Ovary (tissue), 9 donors: Measurements from ENCODE around the gene CBR4. TPM values are rescaled to one million over a fixed set of nuclear protein-coding genes. Genes with fewer than 3 reads are reported as not detected.
A peak's percentile ranks its signal among the peaks of the same experiment; 100 is the strongest.

Experiments used
- DNase-seq, 5 donors: peaks; one replicate each; pipeline ENCODE4 v3.0.0-alpha.2; 2019 to 2020
- H3K27ac ChIP-seq, 2 donors: fragments of 200-600 bp; one replicate each; pipeline versions ENCODE4 v1.5.1 to v1.8.0; 2019 to 2022
- H3K27me3 ChIP-seq: fragments of 200-600 bp; one replicate; pipeline ENCODE4 v1.8.0; 2022
- H3K36me3 ChIP-seq: fragments of 200-600 bp; sonication (generic); one replicate; pipeline ENCODE4 v1.5.1; 2019
- H3K4me1 ChIP-seq: one replicate; pipeline ENCODE4 v1.8.1; 2013; ENCODE audit warnings: mild to moderate bottlenecking, moderate library complexity; ENCODE audit not compliant: insufficient read depth
- H3K4me3 ChIP-seq: fragments of 200-600 bp; sonication (generic); one replicate; pipeline ENCODE4 v1.5.1; 2017
- H3K9me3 ChIP-seq, 2 donors: fragments of 200-600 bp in 1 of 2; sonication (generic) in 1 of 2; one replicate each; pipeline versions ENCODE4 v1.5.1 to v1.8.1; 2013 to 2019; ENCODE audit warnings: mild to moderate bottlenecking in 1 of 2, moderate library complexity in 1 of 2
- CTCF ChIP-seq, 3 donors: fragments of 450-650 bp in 2 of 3; fragments of 200-600 bp in 1 of 3; IDR thresholded peaks; one replicate each; pipeline versions ENCODE4 v1.5.1 to v1.8.0; 2016 to 2022; ENCODE audit warnings: antibody characterized with exemption in 3 of 3, mild to moderate bottlenecking in 1 of 3
- EP300 ChIP-seq: sonication (generic); formaldehyde crosslinking; IDR thresholded peaks from one replicate; pipeline ENCODE4 v1.6.1; 2017; ENCODE audit warnings: antibody characterized with exemption
- POLR2A ChIP-seq: fragments of 450-650 bp; IDR thresholded peaks from one replicate; pipeline ENCODE4 v1.6.1; 2017; ENCODE audit warnings: antibody characterized with exemption, mild to moderate bottlenecking, moderate library complexity
- WGBS, 3 donors: extraction: QIAGEN DNeasy Blood & Tissue Kit in 1 of 3; methylation state at CpG; one replicate each; pipeline versions ENCODE4 v1.1.5 to v1.1.7; 2013 to 2017; 5-methylcytosine and 5-hydroxymethylcytosine counted together
- intact Hi-C, 4 donors: fragments of 100-400 bp; cut with DNase I; formaldehyde crosslinking; loops; one replicate each; pipeline versions ENCODE4 v1.11.0 to v1.15.1; 2022 to 2023
- polyA plus RNA-seq, 2 donors: library from polyadenylated mRNA; stranded (reverse); fragments of 200-250 nt in 1 of 2; fragments of 350-450 nt in 1 of 2; fragmentation: Illumina TruSeq in 1 of 2; extraction: RNeasy Lipid Tissue Mini Kit (QIAGEN cat#74804) in 1 of 2; gene quantifications; one replicate each; pipeline ENCODE4 v1.2.3, GENCODE V29; 2013 to 2014
- total RNA-seq, 7 donors: library from RNA; depleted of rRNA in 2 of 7; stranded (reverse); fragments of >200 nt in 2 of 7; fragmentation: NEBNext Ultra II Directional in 3 of 7; extraction: Animal tissue kit (Norgen Biotek cat#: 25700) in 3 of 7; gene quantifications; one replicate each; pipeline versions ENCODE4 v1.1.0 to v1.2.4, GENCODE V29; 2016 to 2023
- donor health status: DM: no; HTN: no; CAD: no; lungs with moderate emphysema.
- donor health status: DM: no; HTN: no; CAD: no.
- donor health status: Bipolar disorder and iron deficiency.
- donor health status: DM: yes; HTN: yes; CAD: no.
- donor health status: DM: no; HTN: no; CAD: no.
- donor health status: DM: yes; HTN: yes; CAD: no.

The CBR4 gene
- total and polyA plus RNA-seq, 9 donors = 8.9 to 24.0 (median 20.1) TPM

- H3K27me3 ChIP-seq = no peaks in the 10 kb centered on the region
- H3K9me3 ChIP-seq = no peaks in the 10 kb centered on the region
- TF ChIP-seq EP300 (no peak), CTCF (IDR thresholded peaks at IDR 0.05) (no peak), POLR2A (no peak)
- H3K36me3 ChIP-seq = no peaks in the 10 kb centered on the region
- H3K4me3 ChIP-seq = no peak overlapping the region
- WGBS, 3 donors = 37 to 56% (median 54%) methylated on average over 5 of the region's 5 CpGs
- H3K4me1 ChIP-seq = peaks cover 2% of the 10 kb centered on the region
- DNase-seq = peak in 2 of 5 donors; percentile 37 to 72
- intact Hi-C loops = loop anchor here in 1 of 4 donors (10.0 kb wide), 1 partner anchor 260 kb away; the partner anchor contains the start of gene SH3RF1
- no peak overlapping the region for H3K27ac ChIP-seq
Measured at GRCh38 chr4:169015186-169015623, 5.2 kb upstream of the CBR4 start.

GRCh38 chr4:169014586-169014985 lies 4.5 kb upstream of the CBR4 start:
- intact Hi-C loops = loop anchor here in 2 of 4 donors (5.0 to 10.0 kb wide), 2 partner anchors 258 to 260 kb away; partner anchors contain the start of gene SH3RF1 (in 2 of the 2)
- H3K27ac ChIP-seq = no peak overlapping the region
- peaks cover 2% of the 10 kb centered on the region for H3K4me1 ChIP-seq
- 26 to 37% (median 32%) methylated on average over 2 of the region's 2 CpGs for WGBS, 3 donors
- no peaks in the 10 kb centered on the region for H3K27me3 ChIP-seq
- no peak overlapping the region for H3K4me3 ChIP-seq
- DNase-seq = no peak
- H3K36me3 ChIP-seq = no peaks in the 10 kb centered on the region
- H3K9me3 ChIP-seq = no peaks in the 10 kb centered on the region
- TF ChIP-seq EP300 (no peak), POLR2A (no peak)

- DNase-seq = no peak
- 68 to 84% (median 76%) methylated on average over 1 of the region's 1 CpG for WGBS, 3 donors
- no peak overlapping the region for H3K27ac ChIP-seq
- H3K4me3 ChIP-seq = no peak overlapping the region
- H3K27me3 ChIP-seq = no peaks in the 10 kb centered on the region
- no peaks in the 10 kb centered on the region for H3K36me3 ChIP-seq
- H3K4me1 ChIP-seq = peaks cover 4% of the 10 kb centered on the region
- intact Hi-C loops = loop anchor here in 2 of 4 donors (5.0 to 10.0 kb wide), 2 partner anchors 259 to 261 kb away; partner anchors contain the start of gene SH3RF1 (in 2 of the 2)
- no peak for TF ChIP-seq POLR2A
- TF ChIP-seq EP300 = no peak
- no peak for TF ChIP-seq CTCF (IDR thresholded peaks at IDR 0.05)
- H3K9me3 ChIP-seq = no peaks in the 10 kb centered on the region
Measured at GRCh38 chr4:169013396-169013795, 3.3 kb upstream of the CBR4 start.

GRCh38 chr4:169012049-169012448 lies 2.0 kb upstream of the CBR4 start:
- TF ChIP-seq CTCF (IDR thresholded peaks at IDR 0.05) = no peak
- TF ChIP-seq POLR2A = no peak
- no peak for TF ChIP-seq EP300
- Histone ChIP-seq H3K36me3 (no peaks in the 10 kb centered on the region), H3K27me3 (no peaks in the 10 kb centered on the region), H3K27ac (no peak overlapping the region), H3K4me3 (no peak overlapping the region), H3K4me1 (peaks cover 4% of the 10 kb centered on the region), H3K9me3 (no peaks in the 10 kb centered on the region)
- 50 to 74% (median 64%) methylated on average over 2 of the region's 2 CpGs for WGBS, 3 donors
- no peak for DNase-seq
- intact Hi-C loops = loop anchor here in 2 of 4 donors (5.0 to 10.0 kb wide), 2 partner anchors 260 to 263 kb away; partner anchors contain the start of gene SH3RF1 (in 2 of the 2)
